Nephron progenitor cell (in vitro differentiated cells): ENCODE data around the gene CHST8.

ENCODE experiments used
- DNase-seq: peaks from one replicate; pipeline ENCODE4 v3.0.0; 2021
- H3K27ac Mint-ChIP-seq: 2 replicates; pipeline ENCODE4 v1.8.0; 2021; ENCODE audit warnings: mild to moderate bottlenecking, moderate library complexity, mixed read lengths
- H3K27me3 Mint-ChIP-seq: 2 replicates; pipeline ENCODE4 v1.8.0; 2021; ENCODE audit warnings: mild to moderate bottlenecking, low read depth, mixed read lengths; ENCODE audit not compliant: poor library complexity
- H3K36me3 Mint-ChIP-seq: 2 replicates; pipeline ENCODE4 v1.8.0; 2021; ENCODE audit warnings: low read depth, mixed read lengths
- H3K4me1 Mint-ChIP-seq: 2 replicates; pipeline ENCODE4 v1.8.0; 2021; ENCODE audit warnings: mixed read lengths
- H3K4me3 Mint-ChIP-seq: 2 replicates; pipeline ENCODE4 v1.8.0; 2021; ENCODE audit warnings: mild to moderate bottlenecking, moderate library complexity, mixed read lengths
- H3K9me3 Mint-ChIP-seq: 2 replicates; pipeline ENCODE4 v1.8.0; 2021; ENCODE audit warnings: mild to moderate bottlenecking, moderate library complexity, mixed read lengths
- TF ChIP-seq, protein P1 (sequence below): fragments of 200-600 bp; sonication (generic); IDR thresholded peaks from 2 replicates; pipeline ENCODE4 v1.5.0; 2021; ENCODE audit warnings: antibody characterized with exemption

The CHST8 gene

GRCh38 chr19:33796164-33796875 is 174.6 kb downstream of the CHST8 start, which contains the start of gene KCTD15:
Gene KCTD15 (plus strand): TSS chr19:33796870. CDS start chr19:33800455, 3,585 bp downstream.
- peaks cover 10% of the 10 kb centered on the region for H3K36me3 Mint-ChIP-seq
- H3K9me3 Mint-ChIP-seq: no peaks in the 10 kb centered on the region
- H3K27me3 Mint-ChIP-seq: peaks cover 8% of the 10 kb centered on the region
- peak within 1 kb of the TSS; percentile 95 for H3K4me3 Mint-ChIP-seq
- peak; percentile 74 for DNase-seq
- peaks cover 58% of the 10 kb centered on the region for H3K4me1 Mint-ChIP-seq
- peak within 1 kb of the TSS; percentile 94 for H3K27ac Mint-ChIP-seq
- TF ChIP-seq, protein P1, sequence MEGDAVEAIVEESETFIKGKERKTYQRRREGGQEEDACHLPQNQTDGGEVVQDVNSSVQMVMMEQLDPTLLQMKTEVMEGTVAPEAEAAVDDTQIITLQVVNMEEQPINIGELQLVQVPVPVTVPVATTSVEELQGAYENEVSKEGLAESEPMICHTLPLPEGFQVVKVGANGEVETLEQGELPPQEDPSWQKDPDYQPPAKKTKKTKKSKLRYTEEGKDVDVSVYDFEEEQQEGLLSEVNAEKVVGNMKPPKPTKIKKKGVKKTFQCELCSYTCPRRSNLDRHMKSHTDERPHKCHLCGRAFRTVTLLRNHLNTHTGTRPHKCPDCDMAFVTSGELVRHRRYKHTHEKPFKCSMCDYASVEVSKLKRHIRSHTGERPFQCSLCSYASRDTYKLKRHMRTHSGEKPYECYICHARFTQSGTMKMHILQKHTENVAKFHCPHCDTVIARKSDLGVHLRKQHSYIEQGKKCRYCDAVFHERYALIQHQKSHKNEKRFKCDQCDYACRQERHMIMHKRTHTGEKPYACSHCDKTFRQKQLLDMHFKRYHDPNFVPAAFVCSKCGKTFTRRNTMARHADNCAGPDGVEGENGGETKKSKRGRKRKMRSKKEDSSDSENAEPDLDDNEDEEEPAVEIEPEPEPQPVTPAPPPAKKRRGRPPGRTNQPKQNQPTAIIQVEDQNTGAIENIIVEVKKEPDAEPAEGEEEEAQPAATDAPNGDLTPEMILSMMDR: no peak

DNA sequence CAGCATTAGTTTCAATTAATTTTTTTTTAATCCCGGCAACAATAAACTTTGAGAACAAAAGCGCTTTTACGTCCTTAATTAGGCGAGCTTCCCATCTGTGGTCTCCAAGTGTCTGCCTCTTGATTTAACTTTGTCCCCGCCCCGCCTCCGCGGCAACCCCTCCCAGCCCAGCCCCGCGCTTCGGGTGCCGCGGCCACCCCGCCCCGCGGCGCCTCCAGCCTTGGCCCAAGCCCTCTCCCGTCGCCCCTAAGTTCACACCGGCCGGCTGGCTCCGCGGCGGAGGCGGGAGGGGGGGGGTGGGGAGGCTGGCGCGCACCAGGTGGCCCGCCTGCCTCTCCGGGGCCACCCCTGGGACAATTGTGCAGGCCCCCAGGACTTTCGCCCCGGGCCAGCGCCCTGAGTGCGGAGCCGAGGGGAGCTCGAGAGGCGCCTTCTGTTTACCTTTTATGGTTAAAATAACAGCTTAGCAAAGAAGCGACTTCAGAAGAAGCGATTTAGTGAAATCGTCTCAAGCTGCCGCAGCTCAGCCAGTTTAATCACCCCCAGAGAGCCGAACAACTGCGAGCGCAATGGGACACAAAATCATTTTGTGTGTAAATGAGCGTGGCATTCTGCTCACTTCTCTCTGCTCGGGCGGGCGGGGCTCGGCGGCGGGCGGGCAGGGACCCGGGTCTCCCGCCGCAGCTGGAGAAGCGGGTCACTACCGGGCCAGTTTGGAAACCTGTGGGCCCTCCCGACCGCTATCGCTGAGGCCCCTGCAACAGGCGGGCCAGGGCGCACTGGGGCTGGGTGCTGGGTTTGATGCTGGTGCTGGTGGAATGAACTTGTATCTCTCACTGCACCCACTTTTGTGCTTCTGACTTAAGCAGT is 176.3 kb downstream of the CHST8 start:
- H3K27me3 Mint-ChIP-seq: peaks cover 6% of the 10 kb centered on the region
- peak; percentile 80 for DNase-seq

DNA sequence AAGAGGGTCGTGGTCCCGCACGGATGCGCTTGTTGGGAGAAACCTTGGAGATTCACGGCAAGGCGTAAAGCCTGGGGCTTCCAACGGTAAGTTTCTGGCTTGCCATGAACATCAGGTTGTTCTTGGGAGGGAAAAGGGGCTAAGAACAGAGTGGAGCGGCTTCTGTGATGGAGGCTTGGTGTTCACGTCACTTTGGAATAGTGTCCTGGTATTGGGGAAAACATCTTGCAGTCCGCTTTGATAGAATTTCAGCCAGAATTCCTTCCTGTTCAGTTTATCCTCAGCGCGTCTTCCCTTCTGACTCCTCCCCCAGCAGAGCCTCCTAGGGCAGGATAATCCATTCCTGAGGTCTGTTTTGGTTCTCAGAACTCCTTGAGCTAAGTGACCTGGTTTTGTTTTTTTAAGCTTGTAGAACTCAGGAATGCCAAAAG is 176.9 kb downstream of the CHST8 start:
- Mint-ChIP-seq H3K9me3 (no peaks in the 10 kb centered on the region), H3K4me1 (peaks cover 42% of the 10 kb centered on the region), H3K4me3 (peak overlapping the region; percentile 95), H3K36me3 (peaks cover 19% of the 10 kb centered on the region), H3K27me3 (peaks cover 6% of the 10 kb centered on the region), H3K27ac (peak overlapping the region; percentile 94)
- no peak for DNase-seq
- TF ChIP-seq, protein P1: no peak

More for the DNA sequence above, 176.3 kb downstream of the CHST8 start:
- Mint-ChIP-seq H3K27ac (peak overlapping the region; percentile 94), H3K4me3 (peak overlapping the region; percentile 95), H3K9me3 (no peaks in the 10 kb centered on the region), H3K36me3 (peaks cover 19% of the 10 kb centered on the region), H3K4me1 (peaks cover 49% of the 10 kb centered on the region)
- TF ChIP-seq, protein P1: no peak

DNA sequence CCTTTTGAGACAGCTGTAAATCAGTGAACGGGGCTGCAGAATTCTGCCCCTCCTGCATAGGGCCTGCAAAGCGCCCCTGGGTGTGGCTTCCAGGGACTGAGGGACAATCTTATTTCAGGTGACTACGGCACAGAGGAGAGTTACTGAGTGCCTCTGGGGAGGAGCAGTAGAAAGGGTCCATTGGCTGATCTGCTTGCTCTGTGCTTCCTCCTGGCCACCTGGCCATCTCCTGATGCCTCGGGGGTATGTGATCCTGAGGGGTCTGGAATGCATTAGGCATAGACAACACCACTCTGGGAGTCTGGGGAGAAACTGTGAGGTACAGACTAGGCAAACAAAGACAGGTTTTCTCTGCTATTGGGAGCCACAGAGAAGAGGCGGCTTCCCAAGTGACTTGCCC is 177.7 kb downstream of the CHST8 start:
- peak overlapping the region; percentile 54 for H3K27ac Mint-ChIP-seq
- TF ChIP-seq, protein P1: no peak
- peaks cover 34% of the 10 kb centered on the region for H3K4me1 Mint-ChIP-seq
- no peak for DNase-seq
- peaks cover 6% of the 10 kb centered on the region for H3K27me3 Mint-ChIP-seq
- peaks cover 24% of the 10 kb centered on the region for H3K36me3 Mint-ChIP-seq
- no peaks in the 10 kb centered on the region for H3K9me3 Mint-ChIP-seq
- peak overlapping the region; percentile 95 for H3K4me3 Mint-ChIP-seq

DNA sequence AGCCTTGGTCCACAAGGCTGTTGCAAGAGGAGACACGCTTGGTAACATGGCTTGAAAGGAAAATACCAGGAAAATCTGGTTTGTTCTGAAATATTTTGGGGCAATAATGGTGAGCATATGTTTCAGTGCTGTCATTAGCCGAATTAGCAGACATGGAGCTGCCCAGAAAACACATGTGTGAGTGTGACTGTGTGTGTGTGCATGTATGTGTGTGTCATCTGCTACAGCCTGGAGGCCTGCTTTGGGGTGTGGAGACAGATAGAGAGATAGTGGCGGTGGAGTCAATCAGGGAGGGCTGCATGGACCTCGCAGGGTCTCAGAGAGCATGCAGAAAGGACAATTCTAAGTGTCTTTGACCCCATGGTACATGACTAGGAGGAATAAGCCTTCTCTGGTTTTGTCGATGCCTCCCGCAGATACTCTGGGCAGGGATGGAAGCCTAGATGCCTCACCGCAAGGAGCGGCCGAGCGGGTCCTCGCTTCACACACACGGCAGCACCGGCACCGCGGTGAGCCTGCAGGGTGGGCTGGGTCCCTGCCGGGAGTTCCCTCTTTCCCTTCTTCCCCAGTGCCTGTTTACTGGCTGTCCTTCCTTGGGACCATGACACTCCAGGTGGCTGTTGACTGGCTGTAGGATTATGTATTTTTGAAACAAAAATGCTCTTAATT is 178.4 kb downstream of the CHST8 start:
- Mint-ChIP-seq H3K9me3 (no peaks in the 10 kb centered on the region), H3K4me1 (peaks cover 30% of the 10 kb centered on the region), H3K27ac (peak overlapping the region; percentile 58), H3K36me3 (peaks cover 31% of the 10 kb centered on the region), H3K4me3 (peak overlapping the region; percentile 95), H3K27me3 (peaks cover 6% of the 10 kb centered on the region)
- DNase-seq: no peak
- TF ChIP-seq, protein P1: no peak
